Measurements from ENCODE around the gene CCDC85C. TPM values are rescaled to one million over a fixed set of nuclear protein-coding genes. Genes with fewer than 3 reads are reported as not detected.
A peak's percentile ranks its signal among the peaks of the same experiment; 100 is the strongest.

CCDC85C gene
- total RNA-seq, 1 experiment from 2014 or later, result 35.8 TPM

GRCh38 chr14:99516156-99516870 is 87.7 kb downstream of the CCDC85C start (continued):
- TF ChIP-seq, protein P1, sequence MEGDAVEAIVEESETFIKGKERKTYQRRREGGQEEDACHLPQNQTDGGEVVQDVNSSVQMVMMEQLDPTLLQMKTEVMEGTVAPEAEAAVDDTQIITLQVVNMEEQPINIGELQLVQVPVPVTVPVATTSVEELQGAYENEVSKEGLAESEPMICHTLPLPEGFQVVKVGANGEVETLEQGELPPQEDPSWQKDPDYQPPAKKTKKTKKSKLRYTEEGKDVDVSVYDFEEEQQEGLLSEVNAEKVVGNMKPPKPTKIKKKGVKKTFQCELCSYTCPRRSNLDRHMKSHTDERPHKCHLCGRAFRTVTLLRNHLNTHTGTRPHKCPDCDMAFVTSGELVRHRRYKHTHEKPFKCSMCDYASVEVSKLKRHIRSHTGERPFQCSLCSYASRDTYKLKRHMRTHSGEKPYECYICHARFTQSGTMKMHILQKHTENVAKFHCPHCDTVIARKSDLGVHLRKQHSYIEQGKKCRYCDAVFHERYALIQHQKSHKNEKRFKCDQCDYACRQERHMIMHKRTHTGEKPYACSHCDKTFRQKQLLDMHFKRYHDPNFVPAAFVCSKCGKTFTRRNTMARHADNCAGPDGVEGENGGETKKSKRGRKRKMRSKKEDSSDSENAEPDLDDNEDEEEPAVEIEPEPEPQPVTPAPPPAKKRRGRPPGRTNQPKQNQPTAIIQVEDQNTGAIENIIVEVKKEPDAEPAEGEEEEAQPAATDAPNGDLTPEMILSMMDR (IDR thresholded peaks at IDR 0.05), result no peak
- TF ChIP-seq NR2C2 (CRISPR knock-in tag; IDR thresholded peaks at IDR 0.05), result no peak
- no peak for TF ChIP-seq TEAD4 (CRISPR knock-in tag; IDR thresholded peaks at IDR 0.05)
- TF ChIP-seq, protein P2, sequence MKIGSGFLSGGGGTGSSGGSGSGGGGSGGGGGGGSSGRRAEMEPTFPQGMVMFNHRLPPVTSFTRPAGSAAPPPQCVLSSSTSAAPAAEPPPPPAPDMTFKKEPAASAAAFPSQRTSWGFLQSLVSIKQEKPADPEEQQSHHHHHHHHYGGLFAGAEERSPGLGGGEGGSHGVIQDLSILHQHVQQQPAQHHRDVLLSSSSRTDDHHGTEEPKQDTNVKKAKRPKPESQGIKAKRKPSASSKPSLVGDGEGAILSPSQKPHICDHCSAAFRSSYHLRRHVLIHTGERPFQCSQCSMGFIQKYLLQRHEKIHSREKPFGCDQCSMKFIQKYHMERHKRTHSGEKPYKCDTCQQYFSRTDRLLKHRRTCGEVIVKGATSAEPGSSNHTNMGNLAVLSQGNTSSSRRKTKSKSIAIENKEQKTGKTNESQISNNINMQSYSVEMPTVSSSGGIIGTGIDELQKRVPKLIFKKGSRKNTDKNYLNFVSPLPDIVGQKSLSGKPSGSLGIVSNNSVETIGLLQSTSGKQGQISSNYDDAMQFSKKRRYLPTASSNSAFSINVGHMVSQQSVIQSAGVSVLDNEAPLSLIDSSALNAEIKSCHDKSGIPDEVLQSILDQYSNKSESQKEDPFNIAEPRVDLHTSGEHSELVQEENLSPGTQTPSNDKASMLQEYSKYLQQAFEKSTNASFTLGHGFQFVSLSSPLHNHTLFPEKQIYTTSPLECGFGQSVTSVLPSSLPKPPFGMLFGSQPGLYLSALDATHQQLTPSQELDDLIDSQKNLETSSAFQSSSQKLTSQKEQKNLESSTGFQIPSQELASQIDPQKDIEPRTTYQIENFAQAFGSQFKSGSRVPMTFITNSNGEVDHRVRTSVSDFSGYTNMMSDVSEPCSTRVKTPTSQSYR (CRISPR knock-in tag; IDR thresholded peaks at IDR 0.05), result no peak
- TF ChIP-seq TEAD1 (CRISPR knock-in tag; IDR thresholded peaks at IDR 0.05), result no peak
- no peak for TF ChIP-seq NFE2L1 (CRISPR knock-in tag; IDR thresholded peaks at IDR 0.05)

- ATAC-seq (no peak), DNase-seq (ENCODE audit: low spot score) (peak; percentile 3)
- Mint-ChIP-seq H3K4me3 (no peak overlapping the region), H3K9me3 (no peaks in the 10 kb centered on the region), H3K27ac (no peak overlapping the region), H3K4me1 (peaks cover 6% of the 10 kb centered on the region; the same call in 1 of the 2 replicates), H3K36me3 (no peaks in the 10 kb centered on the region), H3K27me3 (ENCODE audit: low read depth) (no peaks in the 10 kb centered on the region)
- ChIA-PET CTCF (interaction anchor here (0.9 to 1.0 kb wide), 2 partner anchors 110 to 173 kb away, joined by 3 read pairs; no protein-coding TSS in a partner anchor), POLR2A (interaction anchor here (0.6 kb wide), 1 partner anchor 12 kb away, joined by 5 read pairs; no protein-coding TSS in a partner anchor)
- TF ChIP-seq ARID4B (CRISPR knock-in tag; IDR thresholded peaks at IDR 0.05; ENCODE audit: borderline replicate concordance) (no peak), RELA (CRISPR knock-in tag; IDR thresholded peaks at IDR 0.05; ENCODE audit: borderline replicate concordance) (no peak), JUN (CRISPR knock-in tag; IDR thresholded peaks at IDR 0.05) (no peak), SOX15 (CRISPR knock-in tag; IDR thresholded peaks at IDR 0.05) (no peak), TEAD4 (CRISPR knock-in tag; IDR thresholded peaks at IDR 0.05) (no peak), CDX4 (CRISPR knock-in tag; IDR thresholded peaks at IDR 0.05; ENCODE audit: borderline replicate concordance) (no peak), NR1H2 (CRISPR knock-in tag; IDR thresholded peaks at IDR 0.05) (no peak), EMX1 (CRISPR knock-in tag; IDR thresholded peaks at IDR 0.05) (no peak)
- TF ChIP-seq, protein P3, sequence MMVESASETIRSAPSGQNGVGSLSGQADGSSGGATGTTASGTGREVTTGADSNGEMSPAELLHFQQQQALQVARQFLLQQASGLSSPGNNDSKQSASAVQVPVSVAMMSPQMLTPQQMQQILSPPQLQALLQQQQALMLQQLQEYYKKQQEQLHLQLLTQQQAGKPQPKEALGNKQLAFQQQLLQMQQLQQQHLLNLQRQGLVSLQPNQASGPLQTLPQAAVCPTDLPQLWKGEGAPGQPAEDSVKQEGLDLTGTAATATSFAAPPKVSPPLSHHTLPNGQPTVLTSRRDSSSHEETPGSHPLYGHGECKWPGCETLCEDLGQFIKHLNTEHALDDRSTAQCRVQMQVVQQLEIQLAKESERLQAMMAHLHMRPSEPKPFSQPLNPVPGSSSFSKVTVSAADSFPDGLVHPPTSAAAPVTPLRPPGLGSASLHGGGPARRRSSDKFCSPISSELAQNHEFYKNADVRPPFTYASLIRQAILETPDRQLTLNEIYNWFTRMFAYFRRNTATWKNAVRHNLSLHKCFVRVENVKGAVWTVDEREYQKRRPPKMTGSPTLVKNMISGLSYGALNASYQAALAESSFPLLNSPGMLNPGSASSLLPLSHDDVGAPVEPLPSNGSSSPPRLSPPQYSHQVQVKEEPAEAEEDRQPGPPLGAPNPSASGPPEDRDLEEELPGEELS (CRISPR knock-in tag; IDR thresholded peaks at IDR 0.05), result no peak
- TF ChIP-seq, protein P4, sequence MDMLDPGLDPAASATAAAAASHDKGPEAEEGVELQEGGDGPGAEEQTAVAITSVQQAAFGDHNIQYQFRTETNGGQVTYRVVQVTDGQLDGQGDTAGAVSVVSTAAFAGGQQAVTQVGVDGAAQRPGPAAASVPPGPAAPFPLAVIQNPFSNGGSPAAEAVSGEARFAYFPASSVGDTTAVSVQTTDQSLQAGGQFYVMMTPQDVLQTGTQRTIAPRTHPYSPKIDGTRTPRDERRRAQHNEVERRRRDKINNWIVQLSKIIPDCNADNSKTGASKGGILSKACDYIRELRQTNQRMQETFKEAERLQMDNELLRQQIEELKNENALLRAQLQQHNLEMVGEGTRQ (CRISPR knock-in tag; IDR thresholded peaks at IDR 0.05), result no peak
- TF ChIP-seq, protein P1 (IDR thresholded peaks at IDR 0.05), result no peak
- TF ChIP-seq, protein P5, sequence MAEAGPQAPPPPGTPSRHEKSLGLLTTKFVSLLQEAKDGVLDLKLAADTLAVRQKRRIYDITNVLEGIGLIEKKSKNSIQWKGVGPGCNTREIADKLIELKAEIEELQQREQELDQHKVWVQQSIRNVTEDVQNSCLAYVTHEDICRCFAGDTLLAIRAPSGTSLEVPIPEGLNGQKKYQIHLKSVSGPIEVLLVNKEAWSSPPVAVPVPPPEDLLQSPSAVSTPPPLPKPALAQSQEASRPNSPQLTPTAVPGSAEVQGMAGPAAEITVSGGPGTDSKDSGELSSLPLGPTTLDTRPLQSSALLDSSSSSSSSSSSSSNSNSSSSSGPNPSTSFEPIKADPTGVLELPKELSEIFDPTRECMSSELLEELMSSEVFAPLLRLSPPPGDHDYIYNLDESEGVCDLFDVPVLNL (CRISPR knock-in tag; IDR thresholded peaks at IDR 0.05; ENCODE audit: borderline replicate concordance, low read depth), result no peak
Measured at GRCh38 chr14:99515301-99516155, 88.5 kb downstream of the CCDC85C start.
